Thyroid gland (tissue), 4 donors: Measurements from ENCODE around the gene RABGAP1. TPM values are rescaled to one million over a fixed set of nuclear protein-coding genes. Genes with fewer than 3 reads are reported as not detected.
A peak's percentile ranks its signal among the peaks of the same experiment; 100 is the strongest.

Experiments used
- DNase-seq, 2 donors: peaks; one replicate each; pipeline ENCODE4 v3.0.0-alpha.2; 2019
- H3K27ac ChIP-seq, 3 donors: fragments of 200-600 bp; sonication (generic); 1 replicate in 2 of 3; 2 replicates in 1 of 3; pipeline ENCODE4 v1.5.1; 2016 to 2019; ENCODE audit warnings: mild to moderate bottlenecking in 1 of 3, moderate library complexity in 1 of 3
- H3K27me3 ChIP-seq: fragments of 200-600 bp; sonication (generic); one replicate; pipeline ENCODE4 v1.5.1; 2019
- H3K36me3 ChIP-seq, 2 donors: fragments of 200-600 bp; sonication (generic); one replicate each; pipeline ENCODE4 v1.5.1; 2016 to 2019
- H3K4me1 ChIP-seq, 2 donors: fragments of 200-600 bp; sonication (generic); one replicate each; pipeline ENCODE4 v1.5.1; 2017 to 2019
- H3K4me3 ChIP-seq, 3 donors: fragments of 200-600 bp; sonication (generic); replicated peaks in 1 of 3; 1 replicate in 2 of 3; 2 replicates in 1 of 3; pipeline ENCODE4 v1.5.1; 2016; ENCODE audit warnings: mild to moderate bottlenecking in 1 of 3
- H3K9me3 ChIP-seq: fragments of 200-600 bp; sonication (generic); one replicate; pipeline ENCODE4 v1.5.1; 2017
- POLR2A ChIP-seq, 2 donors: fragments of 450-650 bp; IDR thresholded peaks; one replicate each; pipeline ENCODE4 v1.6.1; 2017; ENCODE audit warnings: antibody characterized with exemption in 2 of 2, mild to moderate bottlenecking in 2 of 2, moderate library complexity in 1 of 2
- WGBS, 2 donors: methylation state at CpG; one replicate each; pipeline ENCODE4 v1.1.5; 2017; 5-methylcytosine and 5-hydroxymethylcytosine counted together
- intact Hi-C: fragments of 100-400 bp; cut with DNase I; formaldehyde crosslinking; loops from one replicate; pipeline ENCODE4 v1.15.1; 2023
- total RNA-seq, 4 donors: library from RNA; depleted of rRNA; stranded (reverse); fragments of >200 nt; gene quantifications; one replicate each; pipeline ENCODE4 v1.2.3, GENCODE V29; 2016
- TF ChIP-seq, protein P1 (sequence below), 6 experiments: fragments of 200-600 bp in 3 of 6; fragments of 450-650 bp in 3 of 6; sonication (generic) in 3 of 6; IDR thresholded peaks; one replicate each; pipeline ENCODE4 v1.5.1; 2016 to 2019; ENCODE audit warnings: antibody characterized with exemption in 6 of 6, mild to moderate bottlenecking in 2 of 6, inconsistent platforms in 1 of 6, moderate library complexity in 1 of 6

RABGAP1 gene
- total RNA-seq, 4 donors from 2014 or later = 90.7 to 144 (median 127) TPM

DNA sequence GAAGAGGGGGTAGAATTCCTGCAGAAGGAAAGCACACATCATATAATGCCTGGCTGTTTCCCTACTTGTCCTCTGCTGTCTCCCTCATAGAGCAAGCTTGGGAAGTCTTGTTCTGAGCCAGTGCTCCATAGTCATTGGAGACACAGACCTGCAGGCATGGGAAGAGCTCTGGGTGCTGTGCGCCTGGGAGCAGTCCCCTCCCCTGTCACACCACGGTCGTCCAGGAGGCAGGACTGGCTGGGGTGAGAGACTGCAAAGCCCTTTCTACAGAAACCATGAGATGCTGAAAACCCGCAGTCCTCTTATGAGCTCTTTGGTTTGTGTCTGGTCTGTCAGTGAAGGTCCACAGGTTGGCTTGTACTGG lies 157.3 kb downstream of the RABGAP1 start:
- intact Hi-C loops = no loop called here
- no peaks in the 10 kb centered on the region for H3K9me3 ChIP-seq
- no peak for DNase-seq
- peak overlapping the region in 1 of 3 donors; percentile 18 for H3K27ac ChIP-seq
- no peaks in the 10 kb centered on the region for H3K27me3 ChIP-seq
- no peak for TF ChIP-seq POLR2A (IDR thresholded peaks at IDR 0.05)
- TF ChIP-seq, protein P1, sequence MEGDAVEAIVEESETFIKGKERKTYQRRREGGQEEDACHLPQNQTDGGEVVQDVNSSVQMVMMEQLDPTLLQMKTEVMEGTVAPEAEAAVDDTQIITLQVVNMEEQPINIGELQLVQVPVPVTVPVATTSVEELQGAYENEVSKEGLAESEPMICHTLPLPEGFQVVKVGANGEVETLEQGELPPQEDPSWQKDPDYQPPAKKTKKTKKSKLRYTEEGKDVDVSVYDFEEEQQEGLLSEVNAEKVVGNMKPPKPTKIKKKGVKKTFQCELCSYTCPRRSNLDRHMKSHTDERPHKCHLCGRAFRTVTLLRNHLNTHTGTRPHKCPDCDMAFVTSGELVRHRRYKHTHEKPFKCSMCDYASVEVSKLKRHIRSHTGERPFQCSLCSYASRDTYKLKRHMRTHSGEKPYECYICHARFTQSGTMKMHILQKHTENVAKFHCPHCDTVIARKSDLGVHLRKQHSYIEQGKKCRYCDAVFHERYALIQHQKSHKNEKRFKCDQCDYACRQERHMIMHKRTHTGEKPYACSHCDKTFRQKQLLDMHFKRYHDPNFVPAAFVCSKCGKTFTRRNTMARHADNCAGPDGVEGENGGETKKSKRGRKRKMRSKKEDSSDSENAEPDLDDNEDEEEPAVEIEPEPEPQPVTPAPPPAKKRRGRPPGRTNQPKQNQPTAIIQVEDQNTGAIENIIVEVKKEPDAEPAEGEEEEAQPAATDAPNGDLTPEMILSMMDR (IDR thresholded peaks at IDR 0.05) = no peak
- no peak overlapping the region for H3K4me3 ChIP-seq
- H3K4me1 ChIP-seq = peaks cover 0 to 3% of the 10 kb centered on the region in 2 donors
- 70 to 80% methylated on average over 4 of the region's 4 CpGs for WGBS, 2 donors
- H3K36me3 ChIP-seq = peaks cover 48 to 52% of the 10 kb centered on the region in 2 donors

DNA sequence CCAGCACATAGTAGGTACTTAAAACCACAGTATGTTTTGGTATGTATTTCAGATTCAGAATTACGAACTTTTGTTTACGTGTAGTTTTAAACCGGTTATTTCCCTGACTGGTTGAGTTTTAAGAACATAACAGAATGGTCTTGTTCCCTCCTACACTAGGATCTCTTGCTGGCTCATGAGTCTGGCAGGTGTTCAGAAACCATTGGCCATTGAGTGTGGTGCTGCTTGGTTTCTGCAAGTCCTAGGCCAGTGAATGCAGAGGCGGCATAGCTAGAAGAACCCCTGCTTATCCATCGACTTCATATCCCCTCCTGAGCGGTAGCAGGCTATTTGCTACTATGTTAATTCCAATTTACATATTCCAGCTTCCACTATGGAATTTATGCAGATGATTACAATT lies 158.2 kb downstream of the RABGAP1 start:
- 94 to 96% methylated on average over 6 of the region's 6 CpGs for WGBS, 2 donors
- H3K27ac ChIP-seq = no peak overlapping the region
- TF ChIP-seq POLR2A (IDR thresholded peaks at IDR 0.05) = no peak
- TF ChIP-seq, protein P1 (IDR thresholded peaks at IDR 0.05) = no peak
- DNase-seq = no peak
- H3K4me1 ChIP-seq = peaks cover 0 to 6% of the 10 kb centered on the region in 2 donors
- intact Hi-C loops = no loop called here
- H3K9me3 ChIP-seq = no peaks in the 10 kb centered on the region
- no peaks in the 10 kb centered on the region for H3K27me3 ChIP-seq
- H3K36me3 ChIP-seq = peaks cover 43 to 53% of the 10 kb centered on the region in 2 donors
- H3K4me3 ChIP-seq = no peak overlapping the region

DNA sequence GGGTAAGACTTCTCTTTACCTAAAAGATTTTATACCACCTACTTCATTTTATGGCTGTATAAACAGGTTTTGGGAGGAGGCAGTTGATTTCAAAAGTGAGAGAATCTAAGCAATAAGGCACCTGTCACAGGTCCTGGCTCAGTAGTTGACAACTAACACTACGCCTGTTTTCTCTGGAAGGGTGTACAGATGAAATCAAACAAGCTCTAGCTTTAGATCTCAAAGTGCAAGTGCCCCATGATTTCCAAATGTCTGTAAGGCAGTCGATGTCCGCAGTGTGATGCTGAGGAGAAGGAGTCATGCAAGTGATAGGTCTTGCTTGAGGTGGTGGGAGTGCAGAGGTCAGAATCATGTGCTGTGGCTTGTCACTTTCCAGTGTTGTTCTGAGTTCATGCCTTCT lies 158.7 kb downstream of the RABGAP1 start:
- WGBS, 2 donors = 95 to 96% methylated on average over 3 of the region's 3 CpGs
- DNase-seq = no peak
- intact Hi-C loops = no loop called here
- no peak for TF ChIP-seq POLR2A (IDR thresholded peaks at IDR 0.05)
- TF ChIP-seq, protein P1 (IDR thresholded peaks at IDR 0.05) = no peak
- Histone ChIP-seq H3K9me3 (no peaks in the 10 kb centered on the region), H3K4me1 (peaks cover 0 to 6% of the 10 kb centered on the region in 2 donors), H3K4me3 (no peak overlapping the region), H3K27me3 (no peaks in the 10 kb centered on the region), H3K27ac (no peak overlapping the region), H3K36me3 (peaks cover 48 to 58% of the 10 kb centered on the region in 2 donors)

DNA sequence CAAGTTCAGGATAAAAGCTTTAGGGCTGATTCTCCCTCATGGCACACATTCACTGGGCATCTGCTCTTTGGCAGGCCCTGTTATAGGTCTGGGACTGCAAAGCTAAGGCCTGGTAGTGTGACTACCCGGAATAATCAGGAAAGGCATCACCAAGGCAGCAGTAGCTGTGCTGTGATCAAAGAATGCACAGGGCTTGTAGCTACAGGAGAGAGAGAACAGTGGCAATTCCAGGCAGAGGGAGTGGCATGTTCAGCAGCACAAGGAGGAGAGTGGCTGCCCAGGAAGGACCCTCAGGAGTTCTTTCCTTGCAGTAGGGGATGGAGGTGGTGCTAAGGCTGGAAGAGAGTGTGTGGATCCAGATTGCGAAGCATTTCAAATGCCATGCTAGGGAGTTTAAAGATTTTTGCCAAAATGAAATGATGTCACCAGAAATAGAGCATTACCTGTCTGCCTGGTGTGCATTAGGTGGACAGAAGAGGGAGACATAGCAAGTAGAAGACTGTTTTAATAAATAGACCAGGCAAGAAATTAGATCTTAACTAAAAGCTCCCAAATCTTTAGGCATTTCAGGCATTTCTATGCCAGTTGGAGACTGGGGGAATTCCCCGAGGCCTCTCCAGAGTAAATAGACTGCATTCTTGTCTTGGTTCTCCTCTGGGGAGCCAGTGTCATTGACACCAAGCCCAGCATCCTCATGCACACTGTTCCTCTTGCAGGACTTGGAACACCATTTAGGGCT lies 161.7 kb downstream of the RABGAP1 start:
- Histone ChIP-seq H3K27ac (peak overlapping the region in 2 of 3 donors; percentile 16 to 46), H3K27me3 (no peaks in the 10 kb centered on the region), H3K36me3 (peaks cover 51 to 53% of the 10 kb centered on the region in 2 donors), H3K9me3 (no peaks in the 10 kb centered on the region), H3K4me1 (peaks cover 0 to 6% of the 10 kb centered on the region in 2 donors), H3K4me3 (no peak overlapping the region)
- WGBS, 2 donors = 71 to 82% methylated on average over 3 of the region's 3 CpGs
- DNase-seq = peak in 1 of 2 donors; percentile 24
- TF ChIP-seq, protein P1 (IDR thresholded peaks at IDR 0.05) = peak in 4 of 6 experiments; percentile 28 to 50 (median 42)
- TF ChIP-seq POLR2A (IDR thresholded peaks at IDR 0.05) = no peak
- intact Hi-C loops = no loop called here

DNA sequence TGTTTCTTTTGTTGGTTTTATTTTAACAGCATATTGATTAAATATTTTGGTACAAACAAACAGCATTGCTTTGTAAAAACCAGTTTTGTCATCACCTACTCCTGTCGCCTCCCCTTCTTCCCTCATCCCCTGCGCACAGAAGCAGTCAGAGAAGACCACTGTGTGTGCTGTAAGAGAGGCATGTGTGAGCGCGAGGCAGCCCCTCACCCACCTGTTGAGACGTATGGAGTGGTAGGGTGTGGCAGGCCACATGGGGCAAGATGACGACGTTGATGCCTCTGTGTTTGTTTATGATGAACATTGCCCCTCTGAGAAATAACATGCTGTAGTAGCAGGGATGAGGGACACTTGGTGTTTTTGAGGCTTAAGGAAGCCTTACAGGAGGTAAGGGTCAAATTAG lies 164.0 kb downstream of the RABGAP1 start:
- no peak for DNase-seq
- peaks cover 45 to 46% of the 10 kb centered on the region in 2 donors for H3K36me3 ChIP-seq
- 79 to 88% methylated on average over 7 of the region's 7 CpGs for WGBS, 2 donors
- intact Hi-C loops = no loop called here
- no peak overlapping the region for H3K4me3 ChIP-seq
- H3K27me3 ChIP-seq = no peaks in the 10 kb centered on the region
- no peaks in the 10 kb centered on the region for H3K9me3 ChIP-seq
- no peak overlapping the region for H3K27ac ChIP-seq
- H3K4me1 ChIP-seq = peaks cover 0 to 6% of the 10 kb centered on the region in 2 donors
- TF ChIP-seq POLR2A (IDR thresholded peaks at IDR 0.05) = no peak
- TF ChIP-seq, protein P1 (IDR thresholded peaks at IDR 0.05) = no peak
